ENCODE data around the gene SERPINE1.
A peak's percentile ranks its signal among the peaks of the same experiment; 100 is the strongest.
"Not testable (repeated sequence)": the region's sequence is repeated elsewhere in the genome, so short reads cannot be mapped to it uniquely, and the experiment has no call there.

SERPINE1 gene

GRCh38 chr7:101126651-101127459 is at the start of gene SERPINE1:
Gene SERPINE1 (plus strand): TSS chr7:101127104. CDS start chr7:101128394, 1,290 bp downstream.
- peak; percentile 23 for DNase-seq (ENCODE audit: low read depth)

- DNase-seq (ENCODE audit: low read depth) = peak; percentile 84
Observed at GRCh38 chr7:101077303-101078086, 49.4 kb upstream of the SERPINE1 start.

GRCh38 chr7:101081432-101081831 is 45.5 kb upstream of the SERPINE1 start:
- DNase-seq (ENCODE audit: low read depth) = no peak

DNA sequence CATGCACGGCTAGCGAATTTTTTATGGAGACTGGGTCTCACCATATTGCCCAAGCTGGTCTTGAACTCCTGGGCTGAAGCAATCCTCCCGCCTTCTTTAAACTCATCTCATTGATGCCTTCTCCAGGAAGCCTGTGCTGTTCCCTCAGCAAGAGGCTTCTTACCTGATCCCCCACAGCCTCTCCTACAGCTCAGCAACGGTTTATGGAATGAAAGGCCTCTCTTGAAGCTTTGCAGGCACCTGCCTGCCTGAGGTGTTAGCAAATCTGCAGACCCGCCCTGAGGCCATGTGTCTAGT is 42.1 kb upstream of the SERPINE1 start:
- DNase-seq (ENCODE audit: low read depth) = no peak

DNA sequence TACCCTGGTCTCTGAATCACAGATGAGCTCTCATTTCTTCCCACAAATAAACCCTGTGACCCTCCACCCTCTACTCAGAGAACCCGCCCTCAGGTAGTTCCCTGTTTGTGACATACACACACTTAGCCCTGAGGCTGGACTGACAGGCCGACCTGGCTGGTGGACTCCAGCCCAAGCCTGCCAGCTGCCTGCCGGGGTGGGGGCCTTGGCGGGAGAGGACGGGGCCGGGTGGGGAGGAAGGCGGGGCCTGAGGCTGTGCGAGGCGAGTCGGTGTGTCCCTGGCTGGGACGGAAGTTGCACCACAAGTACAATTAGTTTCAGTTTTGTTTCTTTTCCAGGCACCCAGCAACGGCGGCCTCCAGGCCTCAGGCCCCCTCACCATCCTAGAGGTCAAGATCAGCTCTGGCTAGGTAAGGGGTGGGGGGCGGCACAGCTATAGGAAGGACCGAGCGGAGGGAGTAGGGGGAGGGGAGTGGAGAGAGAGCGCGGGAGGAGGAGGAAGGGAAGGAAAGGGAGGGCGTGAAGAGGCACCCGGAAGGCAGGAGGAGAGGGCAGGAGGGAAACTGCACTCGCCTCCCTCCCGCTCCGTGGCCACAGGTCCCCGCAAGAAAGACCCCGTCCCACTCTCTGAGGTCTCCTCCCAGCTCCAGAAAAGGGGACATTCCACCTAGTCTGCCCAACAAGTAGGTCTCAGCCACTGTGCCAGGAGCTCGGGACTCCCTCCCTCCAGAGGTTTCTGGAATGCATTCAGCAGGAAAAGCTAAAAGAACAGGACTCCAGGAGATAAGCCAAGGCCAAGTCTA is 41.5 kb upstream of the SERPINE1 start, which contains the start of gene TRIM56:
Gene TRIM56, plus strand, starts transcription at position 320 of the 803 bp plus-strand sequence. CDS start 1,832 bp downstream, outside the sequence.
- DNase-seq (ENCODE audit: low read depth) = peak; percentile 62

- DNase-seq (ENCODE audit: low read depth) = no peak
Observed at GRCh38 chr7:101087334-101088068, 39.4 kb upstream of the SERPINE1 start.

DNA sequence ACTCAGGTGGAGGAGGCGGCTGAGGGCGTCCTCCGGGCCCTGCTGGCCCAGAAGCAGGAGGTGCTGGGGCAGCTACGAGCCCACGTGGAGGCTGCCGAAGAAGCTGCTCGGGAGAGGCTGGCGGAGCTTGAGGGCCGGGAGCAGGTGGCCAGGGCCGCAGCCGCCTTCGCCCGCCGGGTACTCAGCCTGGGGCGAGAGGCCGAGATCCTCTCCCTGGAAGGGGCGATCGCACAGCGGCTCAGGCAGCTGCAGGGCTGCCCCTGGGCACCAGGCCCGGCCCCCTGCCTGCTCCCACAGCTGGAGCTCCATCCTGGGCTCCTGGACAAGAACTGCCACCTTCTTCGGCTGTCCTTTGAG is 38.9 kb upstream of the SERPINE1 start:
- DNase-seq (ENCODE audit: low read depth) = no peak

GRCh38 chr7:101088858-101089529 is 37.9 kb upstream of the SERPINE1 start:
- no peak for DNase-seq (ENCODE audit: low read depth)

DNA sequence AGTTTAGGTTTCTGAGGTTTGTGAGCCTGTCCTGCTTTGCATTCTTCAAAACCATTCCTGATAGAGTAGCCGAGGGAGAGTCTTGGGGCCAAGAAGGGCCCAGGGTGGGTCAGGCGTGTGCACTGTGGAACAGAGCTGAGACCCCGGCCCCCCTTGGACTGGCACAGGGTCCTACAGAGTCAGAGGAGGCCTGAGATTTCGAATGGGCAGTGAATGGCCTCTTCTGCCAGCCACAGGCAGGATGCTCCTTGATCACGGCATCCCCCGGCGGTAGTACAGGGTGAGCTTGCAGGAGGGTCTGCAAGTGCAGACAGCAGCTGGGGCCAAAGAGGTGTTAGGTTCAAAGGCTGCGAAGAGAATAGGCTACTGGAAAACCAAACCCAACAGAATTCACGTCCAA is 37.0 kb upstream of the SERPINE1 start:
- no peak for DNase-seq (ENCODE audit: low read depth)

GRCh38 chr7:101092266-101092905 is 34.5 kb upstream of the SERPINE1 start:
- not testable (repeated sequence) for DNase-seq (ENCODE audit: low read depth)

DNA sequence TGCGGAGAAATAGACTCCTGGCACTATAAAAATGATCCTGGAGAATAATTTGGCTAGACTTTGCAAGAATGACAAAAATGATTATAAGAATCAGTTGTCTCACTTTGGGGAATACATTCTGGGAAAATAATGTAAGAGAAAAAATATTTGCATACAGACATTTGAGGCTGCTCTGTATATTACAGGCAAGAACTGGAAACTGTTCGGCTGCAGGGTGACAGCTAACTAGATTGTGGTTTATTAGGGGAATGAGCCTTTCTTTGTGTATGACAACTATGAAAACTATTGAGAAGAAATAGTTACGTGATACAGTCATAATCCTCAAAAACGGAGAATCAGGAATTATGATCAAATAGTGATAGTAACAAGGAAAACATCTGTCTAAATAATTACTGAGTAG is 33.0 kb upstream of the SERPINE1 start:
- no peak for DNase-seq (ENCODE audit: low read depth)

DNA sequence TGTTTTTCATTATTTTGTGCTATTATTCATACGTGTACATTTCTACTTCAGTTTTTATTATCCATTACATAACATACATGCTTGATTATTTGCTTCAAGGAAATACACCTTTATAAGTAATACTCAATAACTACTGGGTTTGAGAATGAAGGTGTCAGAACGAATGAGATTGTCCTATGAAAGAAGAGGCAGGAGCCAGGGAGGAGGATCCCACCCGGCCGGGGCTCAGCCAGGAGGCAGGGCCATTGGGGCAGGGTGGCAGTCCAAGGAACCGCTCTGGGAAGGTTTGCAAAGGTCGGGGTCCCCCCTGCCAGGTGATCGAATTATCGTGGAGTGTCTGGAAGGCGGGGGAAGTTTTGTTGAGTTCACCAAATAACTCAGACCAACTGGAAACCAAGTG is 32.5 kb upstream of the SERPINE1 start:
- DNase-seq (ENCODE audit: low read depth) = no peak

DNA sequence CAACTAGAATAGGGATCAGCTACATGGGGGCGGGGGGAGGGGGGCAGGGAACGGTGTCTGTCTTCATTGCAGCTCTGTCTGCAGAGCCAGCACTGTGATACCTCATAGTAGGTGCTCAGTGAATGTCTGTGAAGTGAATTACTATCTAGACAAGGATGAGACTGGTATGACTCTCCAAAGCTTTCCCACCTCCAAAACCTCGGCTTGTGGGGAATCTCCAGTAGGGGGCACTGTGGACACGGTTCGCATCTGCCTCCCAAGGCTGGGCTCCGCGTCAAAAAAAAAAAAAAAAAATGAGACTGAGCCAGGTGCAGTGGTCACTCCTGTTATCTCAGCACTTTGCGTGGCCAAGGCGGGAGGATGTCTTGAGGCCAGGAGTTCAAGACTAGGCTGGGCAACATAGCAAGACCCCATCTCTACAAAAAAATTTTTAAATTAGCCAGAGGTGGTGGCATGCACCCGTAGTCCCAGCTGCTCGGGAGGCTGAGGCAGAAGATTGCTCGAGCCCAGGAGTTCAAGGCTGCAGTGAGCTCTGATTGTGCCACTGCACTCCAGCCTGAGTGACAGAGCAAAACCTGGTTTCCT is 32.0 kb upstream of the SERPINE1 start:
- no peak for DNase-seq (ENCODE audit: low read depth)

DNA sequence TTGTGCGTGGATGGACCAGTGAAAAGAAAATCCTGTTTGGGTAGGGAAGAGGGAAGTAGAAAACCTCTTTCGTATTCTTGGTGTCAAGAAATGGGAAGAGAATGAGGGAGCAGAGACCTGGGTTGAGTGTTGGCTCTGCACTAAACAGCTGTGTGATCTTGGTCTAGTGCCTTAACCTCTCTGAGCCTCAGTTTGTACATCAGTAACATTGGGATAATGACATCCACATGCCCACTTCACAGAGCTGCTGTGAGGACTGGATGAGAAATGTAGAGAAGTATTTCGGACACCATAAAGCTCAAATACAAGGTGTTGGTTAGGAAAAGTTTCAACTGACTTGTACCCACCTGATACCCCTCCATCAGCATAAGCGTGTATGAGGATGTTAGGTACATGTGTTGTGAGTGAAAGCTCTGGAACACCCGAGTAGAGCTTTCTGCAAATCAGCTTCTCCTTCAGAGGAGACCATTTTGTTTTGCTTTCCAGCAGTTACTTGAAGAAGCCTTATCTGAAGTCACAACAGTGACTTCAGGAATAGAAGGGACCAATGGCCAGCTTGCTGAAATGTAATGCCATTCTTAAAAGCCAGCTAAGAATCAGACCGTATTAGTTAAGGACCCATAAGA is 30.5 kb upstream of the SERPINE1 start:
- DNase-seq (ENCODE audit: low read depth) = no peak

DNA sequence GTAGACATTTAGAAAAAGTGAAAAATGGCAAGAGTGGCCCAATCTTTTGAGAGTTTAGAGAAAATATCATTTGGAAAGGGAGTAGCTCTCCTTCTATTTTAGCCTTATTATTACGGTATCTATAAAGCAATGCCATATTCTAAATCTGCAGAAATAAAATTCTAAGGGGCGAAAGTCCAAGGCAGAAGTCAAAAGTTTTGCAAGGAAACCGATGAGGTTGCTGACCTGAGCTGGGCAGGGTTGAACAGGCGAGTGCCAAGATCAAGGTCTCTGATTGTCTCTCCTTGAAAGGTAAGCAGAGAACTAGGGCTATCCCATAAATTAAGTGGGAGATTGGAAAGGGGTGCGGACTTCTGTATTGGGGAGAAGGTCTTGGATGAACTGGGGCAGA is 30.0 kb upstream of the SERPINE1 start:
- DNase-seq (ENCODE audit: low read depth) = no peak

- no peak for DNase-seq (ENCODE audit: low read depth)
Observed at GRCh38 chr7:101097561-101097960, 29.3 kb upstream of the SERPINE1 start.

GRCh38 chr7:101099969-101100781 is 26.7 kb upstream of the SERPINE1 start:
- DNase-seq (ENCODE audit: low read depth) = peak; percentile 68

DNA sequence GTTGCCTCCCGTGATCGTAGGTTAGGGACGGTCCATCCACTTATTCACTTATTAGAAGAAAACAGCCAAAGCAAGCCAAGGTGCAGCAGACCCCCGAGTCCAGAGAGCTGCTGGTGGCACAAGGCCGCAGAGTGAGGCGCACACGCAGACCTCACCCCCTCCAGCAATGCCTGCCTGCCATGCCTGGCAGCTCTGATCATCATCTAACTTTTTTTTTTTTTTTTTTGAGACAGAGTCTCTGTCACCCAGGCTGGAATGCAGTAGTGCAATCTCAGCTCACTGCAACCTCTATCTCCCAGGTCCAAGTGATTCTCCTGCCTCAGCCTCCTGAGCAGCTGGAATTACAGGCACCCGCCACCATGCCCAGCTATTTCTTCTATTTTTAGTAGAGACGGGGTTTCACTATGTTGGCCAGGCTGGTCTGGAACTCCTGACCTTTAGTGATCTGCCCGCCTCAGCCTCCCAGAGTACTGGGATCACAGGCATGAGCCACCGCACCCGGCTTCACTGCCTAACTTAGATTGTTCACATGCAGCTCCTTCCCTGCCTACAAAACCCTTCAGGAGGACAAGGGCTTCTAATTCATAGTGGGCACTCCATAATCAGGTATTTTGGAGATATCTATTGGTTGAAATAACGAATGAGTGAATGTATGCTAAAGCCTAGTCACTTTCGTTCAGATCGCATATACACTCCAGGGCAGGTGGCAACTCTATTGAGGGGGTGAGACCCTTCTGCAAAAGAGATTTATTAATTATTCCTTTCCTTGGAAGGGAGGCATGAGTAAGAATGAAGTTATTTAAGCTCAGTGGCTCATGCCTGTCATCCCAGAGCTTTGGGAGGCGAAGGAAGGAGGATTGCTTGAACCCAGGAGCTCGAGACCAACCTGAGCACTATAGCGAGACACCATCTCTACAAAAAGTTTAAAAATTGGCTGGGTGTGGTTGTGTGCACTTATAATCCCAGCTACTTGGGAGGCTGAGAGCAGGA is 25.8 kb upstream of the SERPINE1 start:
- DNase-seq (ENCODE audit: low read depth) = no peak

All from stimulated activated CD4-positive, alpha-beta T cell treated with anti-CD3 and anti-CD28 coated beads, Interleukin-2, amount 100 ng/mL, for 4 hours (primary cell).